Inflammatory macrophage treated with lipopolysaccharide for 4 hours (primary cell): ENCODE measurements around the gene VEGFB.

Experiments used
- DNase-seq: peaks from one replicate; pipeline ENCODE4 v3.0.0-alpha.2; 2020

The VEGFB gene

DNA sequence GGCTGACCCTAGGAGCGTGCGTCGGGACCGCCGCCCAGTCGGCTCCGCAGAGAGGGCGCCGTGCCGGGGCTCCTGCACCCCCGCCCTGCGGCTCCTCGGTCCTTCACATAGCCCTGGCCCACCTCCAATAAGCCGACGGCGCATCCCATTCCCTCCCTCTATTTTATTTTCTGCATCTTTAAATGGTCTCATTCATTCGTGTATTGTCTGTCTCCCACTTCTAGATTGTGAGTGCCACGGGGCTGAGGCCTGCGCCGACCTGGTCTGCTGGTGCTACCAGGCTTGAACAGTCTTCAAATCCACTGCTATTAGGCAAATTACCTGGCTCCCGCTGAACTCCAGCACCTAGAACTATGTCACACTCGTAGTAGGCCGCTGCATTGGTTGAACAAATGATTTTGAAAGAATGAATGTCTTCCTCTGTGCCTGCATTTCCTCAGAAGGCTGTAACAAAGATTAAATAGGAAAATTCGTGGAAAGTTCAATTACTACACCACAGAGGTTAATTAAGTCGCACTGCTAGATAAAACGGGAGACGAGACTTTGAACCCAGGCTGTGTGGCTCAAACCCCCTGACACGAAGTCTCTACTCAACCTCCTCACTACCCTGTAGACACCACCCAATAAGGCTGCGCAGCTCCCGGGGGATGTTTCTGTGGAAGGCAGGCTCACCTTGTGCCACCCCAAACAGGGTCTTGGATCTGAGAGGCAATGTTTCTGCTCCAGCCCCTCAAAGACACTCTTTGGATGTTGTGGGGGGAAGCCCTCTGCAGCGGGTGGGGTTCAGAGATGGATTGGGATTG is 13.5 kb downstream of the VEGFB start:
- DNase-seq: no peak

DNA sequence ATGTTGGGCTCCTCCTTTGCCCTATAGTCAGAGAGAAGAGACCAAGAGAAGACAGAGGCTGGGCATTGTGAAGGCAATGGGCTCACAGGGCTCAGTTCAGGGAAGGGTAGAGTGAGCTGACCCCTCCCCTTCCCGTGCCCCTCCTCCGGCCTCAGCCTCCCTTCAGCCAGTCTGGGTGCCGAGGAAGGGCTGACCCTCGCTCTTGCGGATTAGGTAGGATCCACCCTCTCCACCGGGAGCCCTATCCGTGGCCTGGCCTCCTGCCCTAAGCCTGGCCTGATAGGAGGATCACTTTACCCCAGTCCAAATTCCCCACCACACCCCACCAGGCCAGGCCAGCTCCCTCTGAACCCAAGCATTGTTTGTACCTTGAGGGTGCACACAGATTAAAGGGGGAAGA is 14.2 kb downstream of the VEGFB start:
- no peak for DNase-seq

DNA sequence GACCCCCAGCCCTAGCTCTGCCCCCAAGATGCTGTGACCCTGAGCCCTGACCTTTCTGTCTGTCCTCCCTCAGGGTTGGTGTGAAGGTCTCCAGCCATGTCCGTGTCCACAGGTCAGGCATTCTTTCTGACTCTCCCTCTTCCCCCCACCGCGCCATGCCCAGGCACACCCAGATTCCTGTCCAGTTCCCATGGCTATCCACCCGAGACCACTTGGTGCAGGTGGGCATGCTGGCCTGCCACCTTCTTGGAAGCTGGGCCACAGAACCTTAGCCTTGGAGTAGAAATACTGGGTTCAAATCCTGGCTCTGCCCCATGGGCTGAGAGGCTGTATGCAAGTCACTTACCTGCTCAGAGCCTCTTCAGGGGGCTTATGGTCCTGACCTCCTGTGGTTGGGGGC is 14.7 kb downstream of the VEGFB start:
- DNase-seq: no peak

GRCh38 chr11:64249563-64250414 is 15.4 kb downstream of the VEGFB start:
- no peak for DNase-seq

DNA sequence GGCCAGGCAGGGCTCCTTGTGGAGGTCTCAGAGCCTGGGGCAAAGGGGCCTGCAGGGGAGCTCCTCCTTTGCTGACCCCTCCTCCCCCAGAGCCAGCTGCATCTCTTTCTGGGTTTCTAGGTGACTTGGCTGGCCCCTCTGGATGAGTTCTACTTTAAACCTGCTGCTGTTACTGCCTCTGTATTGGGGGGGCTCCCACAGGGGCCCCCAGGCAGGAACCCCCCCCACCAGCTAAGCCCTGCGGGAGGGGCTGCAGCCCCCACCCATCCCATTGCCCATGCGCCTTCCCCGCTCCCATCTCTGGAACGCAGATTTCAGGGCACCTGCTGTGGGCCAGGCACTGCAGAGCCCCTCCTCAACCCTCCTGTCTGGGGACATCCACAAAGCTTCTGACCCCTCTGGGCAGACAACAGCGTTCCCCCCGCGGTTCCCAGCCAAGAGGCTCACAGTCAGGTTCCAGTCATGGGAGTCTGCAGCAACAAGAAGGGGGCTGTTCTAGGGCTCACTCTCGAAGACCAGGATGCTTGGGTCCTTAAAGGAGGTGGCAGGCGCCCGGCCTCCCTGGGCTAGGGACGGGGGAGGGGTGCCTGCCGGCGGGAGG is 16.1 kb downstream of the VEGFB start:
- no peak for DNase-seq

GRCh38 chr11:64251016-64251752 is 16.8 kb downstream of the VEGFB start, which contains the start of gene PLCB3:
TSS of gene PLCB3 (plus strand) at chr11:64251530. CDS start at chr11:64251650, 120 bp downstream.
- peak; percentile 70 for DNase-seq

DNA sequence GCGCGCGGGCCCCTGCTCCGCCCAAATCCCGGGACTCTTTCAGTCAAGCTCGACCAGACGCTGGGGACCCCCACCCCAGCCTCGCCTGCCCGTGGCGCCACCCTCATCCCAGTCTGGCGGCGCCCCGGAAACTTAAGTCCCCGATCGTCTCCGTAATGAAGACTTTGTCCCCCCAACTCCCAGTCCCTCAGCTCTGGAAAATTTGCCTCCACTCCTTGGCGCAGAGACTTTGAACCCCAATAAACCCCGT is 17.3 kb downstream of the VEGFB start:
- no peak for DNase-seq

- DNase-seq: peak; percentile 51
Observed at GRCh38 chr11:64252003-64252872, 17.9 kb downstream of the VEGFB start.

- no peak for DNase-seq
Observed at GRCh38 chr11:64253043-64253442, 18.7 kb downstream of the VEGFB start.

GRCh38 chr11:64253481-64253880 is 19.1 kb downstream of the VEGFB start:
- no peak for DNase-seq

DNA sequence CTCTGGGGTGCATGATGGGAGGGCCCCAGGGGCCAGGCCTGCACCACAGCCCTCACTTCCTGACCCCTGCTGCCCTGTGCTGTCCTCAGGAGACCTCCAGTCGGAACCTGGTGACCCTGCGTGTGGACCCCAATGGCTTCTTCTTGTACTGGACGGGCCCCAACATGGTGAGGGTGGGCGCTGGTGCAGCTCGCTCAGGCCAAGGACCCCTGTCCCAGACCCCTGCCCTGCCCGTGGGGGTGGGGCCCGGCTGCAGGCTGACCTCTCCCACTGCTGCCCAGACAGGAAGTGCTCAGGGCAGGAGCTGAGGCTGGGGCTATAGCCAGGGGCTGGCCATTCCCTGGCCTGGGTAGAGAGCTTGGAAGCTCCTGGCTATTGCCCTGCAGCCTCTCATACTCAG is 19.9 kb downstream of the VEGFB start:
- no peak for DNase-seq

DNA sequence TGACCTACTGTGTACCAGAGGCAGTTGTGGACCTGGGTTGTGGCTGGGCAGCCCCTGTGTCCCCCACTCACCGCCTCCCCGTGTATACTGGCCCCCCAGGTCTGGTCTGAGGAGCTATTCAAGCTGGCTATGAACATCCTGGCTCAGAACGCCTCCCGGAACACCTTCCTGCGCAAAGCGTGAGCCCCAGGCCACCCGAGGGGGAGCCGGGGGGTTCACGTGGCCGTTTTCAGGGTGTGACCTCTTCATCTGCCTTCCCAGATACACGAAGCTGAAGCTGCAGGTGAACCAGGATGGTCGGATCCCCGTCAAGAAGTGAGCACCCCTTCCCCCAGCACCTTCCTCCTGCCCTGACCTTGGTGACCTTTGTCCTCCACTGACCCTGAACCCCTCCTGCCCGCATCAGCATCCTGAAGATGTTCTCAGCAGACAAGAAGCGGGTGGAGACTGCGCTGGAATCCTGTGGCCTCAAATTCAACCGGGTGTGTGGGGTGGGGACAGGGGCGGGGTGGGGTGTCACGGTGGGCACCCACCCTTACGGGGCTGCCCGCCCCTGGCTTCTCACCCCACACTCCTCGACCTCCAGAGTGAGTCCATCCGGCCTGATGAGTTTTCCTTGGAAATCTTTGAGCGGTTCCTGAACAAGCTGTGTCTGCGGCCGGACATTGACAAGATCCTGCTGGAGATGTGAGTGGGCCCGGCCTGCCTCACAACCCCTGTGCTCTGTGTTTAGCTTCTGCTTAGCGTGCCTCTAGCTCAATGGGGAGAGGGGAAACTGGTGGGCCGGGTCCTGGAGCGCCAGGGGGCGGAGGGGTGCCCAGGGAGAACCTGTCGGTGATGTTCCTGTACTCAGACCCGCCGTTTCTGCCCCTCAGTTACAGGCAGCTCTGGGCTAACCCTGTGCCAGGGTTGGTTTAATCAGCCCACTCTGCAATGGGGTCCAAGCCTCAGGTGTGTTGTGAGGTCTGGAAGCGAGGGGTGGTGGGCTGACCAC is 21.0 kb downstream of the VEGFB start:
- no peak for DNase-seq

DNA sequence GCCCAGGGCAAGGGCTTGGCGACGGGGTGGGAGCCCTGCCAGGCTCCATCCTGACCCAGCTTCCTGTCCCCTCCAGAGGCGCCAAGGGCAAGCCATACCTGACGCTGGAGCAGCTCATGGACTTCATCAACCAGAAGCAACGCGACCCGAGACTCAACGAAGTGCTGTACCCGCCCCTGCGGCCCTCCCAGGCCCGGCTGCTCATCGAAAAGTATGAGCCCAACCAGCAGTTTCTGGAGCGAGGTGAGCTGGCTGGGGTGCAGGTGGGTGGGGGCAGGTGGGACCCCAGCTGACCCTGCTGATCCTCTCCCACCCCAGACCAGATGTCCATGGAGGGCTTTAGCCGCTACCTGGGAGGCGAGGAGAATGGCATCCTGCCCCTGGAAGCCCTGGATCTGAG is 21.9 kb downstream of the VEGFB start:
- DNase-seq: no peak

GRCh38 chr11:64258356-64258755 is 24.0 kb downstream of the VEGFB start:
- no peak for DNase-seq

GRCh38 chr11:64258946-64259532 is 24.7 kb downstream of the VEGFB start:
- DNase-seq: no peak

DNA sequence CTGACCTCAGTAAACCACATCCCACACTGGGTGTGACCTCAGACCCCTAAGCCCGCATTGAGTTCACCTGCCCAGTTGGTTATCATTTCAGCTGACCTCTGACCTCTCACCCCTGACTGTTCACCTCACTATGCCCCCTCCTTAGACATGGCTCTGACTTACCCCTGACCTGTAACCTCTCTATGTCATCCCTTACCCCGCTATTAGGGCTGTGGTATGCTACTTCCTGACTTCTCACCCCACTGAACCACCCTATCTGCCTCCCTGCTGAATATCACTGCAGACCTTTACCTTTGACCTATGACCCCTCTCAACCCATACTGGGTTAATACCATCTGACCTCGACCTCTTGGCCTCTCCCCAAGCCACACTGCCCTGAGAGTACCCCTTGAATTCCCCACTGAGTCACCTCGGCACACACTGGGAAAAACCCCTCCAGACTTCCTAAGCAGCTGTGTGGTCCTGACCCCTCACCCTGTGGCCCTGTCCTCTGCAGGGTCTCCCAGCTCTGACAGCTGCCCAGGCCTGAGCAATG is 25.2 kb downstream of the VEGFB start:
- DNase-seq: peak; percentile 49

DNA sequence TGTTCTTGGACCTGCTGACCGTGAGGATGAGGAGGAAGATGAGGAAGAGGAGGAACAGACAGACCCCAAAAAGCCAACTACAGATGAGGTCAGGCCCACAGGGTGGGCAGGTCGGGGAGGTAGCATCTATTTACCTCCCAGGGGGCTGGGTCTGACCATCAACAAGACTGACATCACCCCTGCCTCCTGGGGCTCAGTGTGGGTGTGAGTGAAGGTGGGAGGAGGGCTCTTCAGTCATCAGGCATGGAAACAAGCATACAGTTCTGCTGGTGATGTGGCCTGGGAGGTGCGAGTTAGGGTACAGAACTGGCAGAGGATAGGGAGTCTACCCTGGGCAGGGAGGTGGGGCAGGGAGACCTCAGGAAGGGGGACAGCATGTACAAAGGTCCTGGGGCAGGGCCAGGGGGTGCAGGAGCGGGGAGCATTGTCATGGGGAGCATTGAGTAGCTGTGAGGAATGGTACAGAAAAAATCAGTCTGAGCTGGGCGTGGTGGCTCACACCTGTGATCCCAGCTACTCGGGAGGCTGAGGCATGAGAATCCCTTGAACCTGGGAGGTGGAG is 25.8 kb downstream of the VEGFB start:
- DNase-seq: no peak

DNA sequence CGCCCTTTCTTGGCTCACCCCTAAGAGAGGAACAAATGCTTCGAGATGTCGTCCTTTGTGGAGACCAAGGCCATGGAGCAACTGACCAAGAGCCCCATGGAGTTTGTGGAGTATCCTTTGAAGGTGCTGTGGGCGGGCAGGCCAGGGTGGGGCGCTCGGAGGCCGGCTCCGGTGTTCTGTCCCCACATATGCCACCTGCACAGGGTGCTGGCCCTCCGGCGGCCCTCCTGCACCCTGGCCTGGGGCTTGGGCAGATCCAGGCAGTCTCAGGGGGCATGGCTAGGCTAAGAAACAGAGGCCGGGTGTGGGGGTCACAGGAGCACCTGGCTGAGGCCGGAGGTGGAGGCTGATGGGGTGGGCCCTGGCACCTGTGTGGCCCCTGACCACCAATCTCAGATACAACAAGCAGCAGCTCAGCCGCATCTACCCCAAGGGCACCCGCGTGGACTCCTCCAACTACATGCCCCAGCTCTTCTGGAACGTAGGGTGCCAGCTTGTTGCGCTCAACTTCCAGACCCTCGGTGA is 27.2 kb downstream of the VEGFB start:
- no peak for DNase-seq

DNA sequence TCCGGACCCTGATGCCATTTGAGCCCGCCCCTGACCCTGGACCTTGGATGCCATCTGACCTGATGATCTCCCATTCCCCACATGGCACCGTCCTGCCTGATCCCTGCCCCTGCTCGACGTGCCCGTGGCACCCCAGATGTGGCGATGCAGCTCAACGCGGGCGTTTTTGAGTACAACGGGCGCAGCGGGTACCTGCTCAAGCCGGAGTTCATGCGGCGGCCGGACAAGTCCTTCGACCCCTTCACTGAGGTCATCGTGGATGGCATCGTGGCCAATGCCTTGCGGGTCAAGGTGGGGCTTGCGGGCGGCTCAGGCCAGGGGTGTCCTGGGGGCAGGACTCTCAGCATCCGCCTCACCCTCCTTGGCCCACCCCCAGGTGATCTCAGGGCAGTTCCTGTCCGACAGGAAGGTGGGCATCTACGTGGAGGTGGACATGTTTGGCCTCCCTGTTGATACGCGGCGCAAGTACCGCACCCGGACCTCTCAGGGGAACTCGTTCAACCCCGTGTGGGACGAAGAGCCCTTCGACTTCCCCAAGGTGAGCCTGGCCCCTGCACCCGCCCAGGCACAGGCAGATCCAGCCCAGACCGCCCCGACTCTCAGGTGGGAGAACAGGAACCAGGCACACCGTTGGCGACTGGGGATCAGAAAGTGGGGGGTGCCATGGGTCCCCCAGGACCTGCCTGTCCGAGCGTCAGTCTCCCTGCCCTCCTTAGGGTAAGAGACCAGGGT is 28.1 kb downstream of the VEGFB start:
- no peak for DNase-seq
